H1 (cell line): ENCODE results near the gene ANKH. TPM values are rescaled to one million over a fixed set of nuclear protein-coding genes. Genes with fewer than 3 reads are reported as not detected.

Source experiments
- RNF2 ChIP-seq: fragments of 200-900, 300-1000 bp; sonication (generic); IDR thresholded peaks from 2 replicates; pipeline ENCODE4 v1.7.1; 2016; ENCODE audit warnings: borderline replicate concordance, low read depth, mild to moderate bottlenecking, antibody characterized with exemption, low read length; ENCODE audit not compliant: poor library complexity, severe bottlenecking; ENCODE audit errors: missing control alignments
- polyA plus RNA-seq, 7 experiments: library from polyadenylated mRNA; depleted of rRNA in 3 of 7; stranded (reverse) in 5 of 7; unstranded in 2 of 7; fragments of >200 nt in 5 of 7; fragments of 200-250 nt in 2 of 7; gene quantifications; 1 replicate in 5 of 7; 2 replicates in 1 of 7; 4 replicates in 1 of 7; pipeline versions ENCODE4 v1.2.1 to v1.2.3, GENCODE V29; 2011 to 2013; ENCODE audit warnings: missing spikeins in 2 of 7, mixed read lengths in 2 of 7
- total RNA-seq: library from RNA; stranded (reverse); fragmentation: NEBNext Ultra II Directional; extraction: Animal tissue kit (Norgen Biotek cat#: 25700); gene quantifications from 2 replicates; pipeline ENCODE4 v1.2.1, GENCODE V29; 2021
- TF ChIP-seq, protein P1 (sequence below): fragments of 300-600 bp; sonication (generic); IDR thresholded peaks from 2 replicates; pipeline ENCODE4 v1.7.1; 2012; ENCODE audit warnings: low read length, moderate library complexity, mild to moderate bottlenecking, inconsistent platforms; ENCODE audit not compliant: insufficient replicate concordance

Gene ANKH
- total and polyA plus RNA-seq, 2 of the 8 experiments (the other 6 are each of a cell fraction or from before 2014, with no cell fraction given) = 5.3 to 13.0 TPM

DNA sequence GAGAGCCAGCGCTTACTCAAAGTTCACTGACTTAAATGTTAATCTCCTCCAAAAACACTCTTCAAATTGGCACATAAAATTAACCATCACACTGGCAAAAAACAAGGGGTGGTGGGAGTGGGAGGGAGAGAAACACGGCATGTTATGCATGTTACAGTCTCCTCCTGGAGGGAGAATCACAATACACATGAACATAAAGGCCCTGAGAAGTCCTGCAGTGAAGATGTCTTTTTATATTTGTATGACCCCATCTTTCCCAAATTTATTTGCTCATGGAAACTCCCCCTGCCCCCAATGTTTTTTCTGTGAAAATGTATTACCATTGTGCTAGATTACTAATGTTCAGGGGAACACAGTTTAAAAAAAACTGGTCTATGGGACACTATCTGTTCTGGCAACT, 37.8 kb upstream of the ANKH start (continued):
- TF ChIP-seq, protein P1, sequence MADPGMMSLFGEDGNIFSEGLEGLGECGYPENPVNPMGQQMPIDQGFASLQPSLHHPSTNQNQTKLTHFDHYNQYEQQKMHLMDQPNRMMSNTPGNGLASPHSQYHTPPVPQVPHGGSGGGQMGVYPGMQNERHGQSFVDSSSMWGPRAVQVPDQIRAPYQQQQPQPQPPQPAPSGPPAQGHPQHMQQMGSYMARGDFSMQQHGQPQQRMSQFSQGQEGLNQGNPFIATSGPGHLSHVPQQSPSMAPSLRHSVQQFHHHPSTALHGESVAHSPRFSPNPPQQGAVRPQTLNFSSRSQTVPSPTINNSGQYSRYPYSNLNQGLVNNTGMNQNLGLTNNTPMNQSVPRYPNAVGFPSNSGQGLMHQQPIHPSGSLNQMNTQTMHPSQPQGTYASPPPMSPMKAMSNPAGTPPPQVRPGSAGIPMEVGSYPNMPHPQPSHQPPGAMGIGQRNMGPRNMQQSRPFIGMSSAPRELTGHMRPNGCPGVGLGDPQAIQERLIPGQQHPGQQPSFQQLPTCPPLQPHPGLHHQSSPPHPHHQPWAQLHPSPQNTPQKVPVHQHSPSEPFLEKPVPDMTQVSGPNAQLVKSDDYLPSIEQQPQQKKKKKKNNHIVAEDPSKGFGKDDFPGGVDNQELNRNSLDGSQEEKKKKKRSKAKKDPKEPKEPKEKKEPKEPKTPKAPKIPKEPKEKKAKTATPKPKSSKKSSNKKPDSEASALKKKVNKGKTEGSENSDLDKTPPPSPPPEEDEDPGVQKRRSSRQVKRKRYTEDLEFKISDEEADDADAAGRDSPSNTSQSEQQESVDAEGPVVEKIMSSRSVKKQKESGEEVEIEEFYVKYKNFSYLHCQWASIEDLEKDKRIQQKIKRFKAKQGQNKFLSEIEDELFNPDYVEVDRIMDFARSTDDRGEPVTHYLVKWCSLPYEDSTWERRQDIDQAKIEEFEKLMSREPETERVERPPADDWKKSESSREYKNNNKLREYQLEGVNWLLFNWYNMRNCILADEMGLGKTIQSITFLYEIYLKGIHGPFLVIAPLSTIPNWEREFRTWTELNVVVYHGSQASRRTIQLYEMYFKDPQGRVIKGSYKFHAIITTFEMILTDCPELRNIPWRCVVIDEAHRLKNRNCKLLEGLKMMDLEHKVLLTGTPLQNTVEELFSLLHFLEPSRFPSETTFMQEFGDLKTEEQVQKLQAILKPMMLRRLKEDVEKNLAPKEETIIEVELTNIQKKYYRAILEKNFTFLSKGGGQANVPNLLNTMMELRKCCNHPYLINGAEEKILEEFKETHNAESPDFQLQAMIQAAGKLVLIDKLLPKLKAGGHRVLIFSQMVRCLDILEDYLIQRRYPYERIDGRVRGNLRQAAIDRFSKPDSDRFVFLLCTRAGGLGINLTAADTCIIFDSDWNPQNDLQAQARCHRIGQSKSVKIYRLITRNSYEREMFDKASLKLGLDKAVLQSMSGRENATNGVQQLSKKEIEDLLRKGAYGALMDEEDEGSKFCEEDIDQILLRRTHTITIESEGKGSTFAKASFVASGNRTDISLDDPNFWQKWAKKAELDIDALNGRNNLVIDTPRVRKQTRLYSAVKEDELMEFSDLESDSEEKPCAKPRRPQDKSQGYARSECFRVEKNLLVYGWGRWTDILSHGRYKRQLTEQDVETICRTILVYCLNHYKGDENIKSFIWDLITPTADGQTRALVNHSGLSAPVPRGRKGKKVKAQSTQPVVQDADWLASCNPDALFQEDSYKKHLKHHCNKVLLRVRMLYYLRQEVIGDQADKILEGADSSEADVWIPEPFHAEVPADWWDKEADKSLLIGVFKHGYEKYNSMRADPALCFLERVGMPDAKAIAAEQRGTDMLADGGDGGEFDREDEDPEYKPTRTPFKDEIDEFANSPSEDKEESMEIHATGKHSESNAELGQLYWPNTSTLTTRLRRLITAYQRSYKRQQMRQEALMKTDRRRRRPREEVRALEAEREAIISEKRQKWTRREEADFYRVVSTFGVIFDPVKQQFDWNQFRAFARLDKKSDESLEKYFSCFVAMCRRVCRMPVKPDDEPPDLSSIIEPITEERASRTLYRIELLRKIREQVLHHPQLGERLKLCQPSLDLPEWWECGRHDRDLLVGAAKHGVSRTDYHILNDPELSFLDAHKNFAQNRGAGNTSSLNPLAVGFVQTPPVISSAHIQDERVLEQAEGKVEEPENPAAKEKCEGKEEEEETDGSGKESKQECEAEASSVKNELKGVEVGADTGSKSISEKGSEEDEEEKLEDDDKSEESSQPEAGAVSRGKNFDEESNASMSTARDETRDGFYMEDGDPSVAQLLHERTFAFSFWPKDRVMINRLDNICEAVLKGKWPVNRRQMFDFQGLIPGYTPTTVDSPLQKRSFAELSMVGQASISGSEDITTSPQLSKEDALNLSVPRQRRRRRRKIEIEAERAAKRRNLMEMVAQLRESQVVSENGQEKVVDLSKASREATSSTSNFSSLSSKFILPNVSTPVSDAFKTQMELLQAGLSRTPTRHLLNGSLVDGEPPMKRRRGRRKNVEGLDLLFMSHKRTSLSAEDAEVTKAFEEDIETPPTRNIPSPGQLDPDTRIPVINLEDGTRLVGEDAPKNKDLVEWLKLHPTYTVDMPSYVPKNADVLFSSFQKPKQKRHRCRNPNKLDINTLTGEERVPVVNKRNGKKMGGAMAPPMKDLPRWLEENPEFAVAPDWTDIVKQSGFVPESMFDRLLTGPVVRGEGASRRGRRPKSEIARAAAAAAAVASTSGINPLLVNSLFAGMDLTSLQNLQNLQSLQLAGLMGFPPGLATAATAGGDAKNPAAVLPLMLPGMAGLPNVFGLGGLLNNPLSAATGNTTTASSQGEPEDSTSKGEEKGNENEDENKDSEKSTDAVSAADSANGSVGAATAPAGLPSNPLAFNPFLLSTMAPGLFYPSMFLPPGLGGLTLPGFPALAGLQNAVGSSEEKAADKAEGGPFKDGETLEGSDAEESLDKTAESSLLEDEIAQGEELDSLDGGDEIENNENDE = no peak
- TF ChIP-seq RNF2 = no peak
